IMR-90 (cell line): Measurements from ENCODE around the gene FXYD6. TPM values are rescaled to one million over a fixed set of nuclear protein-coding genes. Genes with fewer than 3 reads are reported as not detected.

Experiments
- ATAC-seq: fragments of 200-7000 bp; cut with Tn5 transposase; 2 replicates; pipeline ENCODE4 v1.9.1; 2020; ENCODE audit warnings: low read depth, mild to moderate bottlenecking, moderate library complexity
- BruUV-seq: library from RNA; stranded (reverse); fragments of 400-500 nt; replicated peaks from 2 replicates; lab custom pipeline; 2021; lab: Mats Ljungman, UMichigan
- CTCF ChIA-PET: fragments of 300-600 bp; formaldehyde crosslinking; extraction: SDS; loops from one replicate; lab custom pipeline; 2021; ENCODE audit warnings: antibody characterized with exemption; lab: Yijun Ruan, JAX
- POLR2A ChIA-PET: fragments of 300-600 bp; sonication (Branson Sonifier 250); formaldehyde crosslinking; loops from one replicate; lab custom pipeline; 2022; ENCODE audit warnings: antibody characterized with exemption; ENCODE audit not compliant: unreplicated experiment; lab: Charles Lee
- DNase-seq: peaks from one replicate; pipeline ENCODE4 v3.0.0; 2013
- H2AFZ ChIP-seq: replicated peaks from 2 replicates; pipeline ENCODE3; 2013; ENCODE audit warnings: low read length, mild to moderate bottlenecking; ENCODE audit not compliant: poor library complexity
- H2AK5ac ChIP-seq: 2 replicates; pipeline ENCODE4 v1.6.1; 2013; ENCODE audit warnings: low read depth, low read length, inconsistent platforms
- H2AK9ac ChIP-seq: replicated peaks from 2 replicates; pipeline ENCODE3; 2013; ENCODE audit warnings: mild to moderate bottlenecking, low read depth, low read length, moderate library complexity; ENCODE audit not compliant: poor library complexity
- H2BK120ac ChIP-seq: 2 replicates; pipeline ENCODE4 v1.6.1; 2013; ENCODE audit warnings: low read depth, low read length, inconsistent platforms
- H2BK15ac ChIP-seq: 3 replicates; pipeline ENCODE4 v1.6.1; 2013; ENCODE audit warnings: low read depth, low read length, inconsistent platforms
- H2BK20ac ChIP-seq: 2 replicates; pipeline ENCODE4 v1.6.1; 2013; ENCODE audit warnings: low read depth, mild to moderate bottlenecking, inconsistent platforms, low read length, moderate library complexity
- H2BK5ac ChIP-seq: 2 replicates; pipeline ENCODE4 v1.6.1; 2013; ENCODE audit warnings: mild to moderate bottlenecking, low read depth, low read length, inconsistent platforms; ENCODE audit not compliant: poor library complexity, severe bottlenecking
- H3K14ac ChIP-seq: replicated peaks from 2 replicates; pipeline ENCODE4 v1.6.1; 2013; ENCODE audit warnings: low read depth, low read length, inconsistent platforms
- H3K18ac ChIP-seq: 2 replicates; pipeline ENCODE4 v1.6.1; 2013; ENCODE audit warnings: low read depth, low read length, control low read depth
- H3K23ac ChIP-seq: 2 replicates; pipeline ENCODE4 v1.6.1; 2013; ENCODE audit warnings: low read depth, low read length, inconsistent platforms
- H3K27ac ChIP-seq: 2 replicates; pipeline ENCODE4 v1.5.1; 2013; ENCODE audit warnings: mild to moderate bottlenecking, control low read depth, low read length; ENCODE audit not compliant: insufficient read depth
- H3K27me3 ChIP-seq: 2 replicates; pipeline ENCODE4 v1.6.1; 2013; ENCODE audit warnings: low read length; ENCODE audit not compliant: control insufficient read depth, insufficient read depth
- H3K36me3 ChIP-seq: 2 replicates; pipeline ENCODE4 v1.6.1; 2013; ENCODE audit warnings: low read length, mixed read lengths; ENCODE audit not compliant: control insufficient read depth, insufficient read depth
- H3K4ac ChIP-seq: 2 replicates; pipeline ENCODE4 v1.6.1; 2013; ENCODE audit warnings: low read depth, low read length, inconsistent platforms
- H3K4me1 ChIP-seq: 2 replicates; pipeline ENCODE4 v1.6.1; 2013; ENCODE audit warnings: low read length, mixed read lengths; ENCODE audit not compliant: control insufficient read depth, insufficient read depth
- H3K4me2 ChIP-seq: 2 replicates; pipeline ENCODE4 v1.6.1; 2013; ENCODE audit warnings: low read depth, mild to moderate bottlenecking, control low read depth, low read length, moderate library complexity
- H3K4me3 ChIP-seq: 2 replicates; pipeline ENCODE4 v1.5.1; 2013; ENCODE audit warnings: low read depth, mild to moderate bottlenecking, control low read depth, low read length, moderate library complexity; ENCODE audit not compliant: insufficient read depth
- H3K56ac ChIP-seq: 2 replicates; pipeline ENCODE4 v1.6.1; 2013; ENCODE audit warnings: low read length, inconsistent platforms; ENCODE audit not compliant: insufficient read depth; ENCODE audit errors: extremely low read depth
- H3K79me1 ChIP-seq, 2 experiments: 2 replicates each; pipeline ENCODE4 v1.6.1; 2013; ENCODE audit warnings: low read length in 2 of 2, inconsistent platforms in 1 of 2, low read depth in 1 of 2
- H3K9ac ChIP-seq: 2 replicates; pipeline ENCODE4 v1.6.1; 2013; ENCODE audit warnings: low read depth, low read length, control low read depth
- H3K9me1 ChIP-seq: 2 replicates; pipeline ENCODE4 v1.6.1; 2013; ENCODE audit warnings: low read length, inconsistent platforms; ENCODE audit not compliant: insufficient read depth
- H3K9me3 ChIP-seq: 2 replicates; pipeline ENCODE4 v1.6.1; 2013; ENCODE audit warnings: low read length; ENCODE audit not compliant: control insufficient read depth, insufficient read depth
- H4K20me1 ChIP-seq: 2 replicates; pipeline ENCODE4 v1.6.1; 2013; ENCODE audit warnings: low read length, inconsistent platforms; ENCODE audit not compliant: insufficient read depth
- H4K5ac ChIP-seq: 2 replicates; pipeline ENCODE4 v1.6.1; 2013; ENCODE audit warnings: mild to moderate bottlenecking, low read depth, low read length, control low read depth
- H4K8ac ChIP-seq, 2 experiments: 2 replicates each; pipeline ENCODE4 v1.6.1; 2013; ENCODE audit warnings: low read depth in 2 of 2, low read length in 2 of 2, control low read depth in 1 of 2, inconsistent platforms in 1 of 2
- H4K91ac ChIP-seq: 2 replicates; pipeline ENCODE4 v1.6.1; 2013; ENCODE audit warnings: low read depth, low read length, inconsistent platforms; ENCODE audit not compliant: insufficient read depth
- BHLHE40 ChIP-seq: fragments of 150-350 bp; IDR thresholded peaks from 2 replicates; pipeline ENCODE4 v1.6.1; 2016; ENCODE audit warnings: mild to moderate bottlenecking, low read depth, low read length
- CEBPB ChIP-seq: IDR thresholded peaks from 2 replicates; pipeline ENCODE4 v1.6.1; 2012; ENCODE audit warnings: low read depth, low read length, improper control_type of control experiment
- CHD1 ChIP-seq: IDR thresholded peaks from 2 replicates; pipeline ENCODE4 v1.6.1; 2012; ENCODE audit warnings: low read depth, low read length, improper control_type of control experiment
- CTCF ChIP-seq: conservative IDR thresholded peaks from 2 replicates; pipeline ENCODE4 v1.5.1; 2012; ENCODE audit warnings: mild to moderate bottlenecking, low read depth, low read length, improper control_type of control experiment
- ELK1 ChIP-seq: fragments of 150-350 bp; IDR thresholded peaks from 2 replicates; pipeline ENCODE4 v1.6.1; 2016; ENCODE audit warnings: low read depth, mild to moderate bottlenecking, low read length, moderate library complexity, borderline replicate concordance
- MAFK ChIP-seq: IDR thresholded peaks from 2 replicates; pipeline ENCODE4 v1.6.1; 2012; ENCODE audit warnings: low read depth, low read length, improper control_type of control experiment
- MAZ ChIP-seq: IDR thresholded peaks from 2 replicates; pipeline ENCODE4 v1.6.1; 2012; ENCODE audit warnings: low read depth, mild to moderate bottlenecking, low read length, improper control_type of control experiment, moderate library complexity, borderline replicate concordance
- MXI1 ChIP-seq: IDR thresholded peaks from 2 replicates; pipeline ENCODE4 v1.6.1; 2012; ENCODE audit warnings: low read depth, mild to moderate bottlenecking, low read length, moderate library complexity, borderline replicate concordance
- NFE2L2 ChIP-seq: fragments of 150-350 bp; IDR thresholded peaks from 2 replicates; pipeline ENCODE4 v1.6.1; 2016; ENCODE audit warnings: low read depth, mild to moderate bottlenecking, low read length
- POLR2A ChIP-seq: IDR thresholded peaks from 2 replicates; pipeline ENCODE4 v1.6.1; 2012; ENCODE audit warnings: mild to moderate bottlenecking, low read depth, low read length
- RAD21 ChIP-seq: IDR thresholded peaks from 2 replicates; pipeline ENCODE4 v1.6.1; 2012; ENCODE audit warnings: low read length, improper control_type of control experiment
- RCOR1 ChIP-seq: IDR thresholded peaks from 2 replicates; pipeline ENCODE4 v1.6.1; 2012; ENCODE audit warnings: mild to moderate bottlenecking, low read length, improper control_type of control experiment; ENCODE audit not compliant: insufficient replicate concordance
- SMC3 ChIP-seq: fragments of 150-350 bp; IDR thresholded peaks from 2 replicates; pipeline ENCODE4 v1.6.1; 2016; ENCODE audit warnings: low read depth, mild to moderate bottlenecking, antibody characterized with exemption, low read length, moderate library complexity
- USF2 ChIP-seq: fragments of 150-350 bp; IDR thresholded peaks from 2 replicates; pipeline ENCODE4 v1.6.1; 2017; ENCODE audit warnings: mild to moderate bottlenecking, antibody characterized with exemption, low read length, low read depth
- WGBS, 2 experiments: methylation state at CpG; one replicate each; pipeline versions ENCODE4 v1.1.5 to v1.1.7; 2013; ENCODE audit warnings: missing lambda C conversion rate in 2 of 2; ENCODE audit not compliant: insufficient read length in 1 of 2; ENCODE audit errors: extremely low coverage in 2 of 2; 5-methylcytosine and 5-hydroxymethylcytosine counted together
- dilution Hi-C: fragments of 300-500 bp; cut with HindIII; formaldehyde crosslinking; loops from one replicate; pipeline ENCODE4 v1.14.3; 2018; ENCODE audit warnings: low sequenced_read_pairs; ENCODE audit not compliant: unreplicated experiment
- in situ Hi-C: fragments of 300-500 bp; cut with MboI; formaldehyde crosslinking; loops from 3 replicates; pipeline ENCODE4 v1.14.3; 2019; ENCODE audit warnings: low sequenced_read_pairs, inconsistent platforms, mixed read lengths
- intact Hi-C: fragments of 100-400 bp; cut with micrococcal nuclease; formaldehyde crosslinking; loops from 2 replicates; pipeline ENCODE4 v1.10.0; 2022
- polyA plus RNA-seq, 3 experiments: library from polyadenylated mRNA; depleted of rRNA; stranded (reverse); fragments of >200 nt; gene quantifications; 2 replicates each; pipeline ENCODE4 v1.2.3, GENCODE V29; 2012; ENCODE audit warnings: low replicate concordance in 1 of 3
- total RNA-seq: library from RNA; depleted of rRNA; stranded (reverse); fragments of >200 nt; gene quantifications from 2 replicates; pipeline ENCODE4 v1.2.3, GENCODE V29; 2012

FXYD6 gene
- total and polyA plus RNA-seq, 2 of the 4 experiments (the other 2 are of a cell fraction) = 0.32 TPM; not detected in 1

- no peak overlapping the region for H2BK20ac ChIP-seq
- no peak overlapping the region for H2AK5ac ChIP-seq
- no peaks in the 10 kb centered on the region for H3K9me1 ChIP-seq
- H2AFZ ChIP-seq = no peak overlapping the region
- no peak overlapping the region for H3K14ac ChIP-seq
- no peak for TF ChIP-seq RAD21
- TF ChIP-seq CEBPB = no peak
- no peak for TF ChIP-seq RCOR1
- TF ChIP-seq CTCF = no peak
- no peak for TF ChIP-seq MAZ
- TF ChIP-seq ELK1 = no peak
- no peak for TF ChIP-seq CHD1
- no peak for TF ChIP-seq SMC3
- TF ChIP-seq BHLHE40 = no peak
- no peak for TF ChIP-seq NFE2L2
- TF ChIP-seq MXI1 = no peak
- no peak for TF ChIP-seq MAFK
- TF ChIP-seq USF2 = no peak
- TF ChIP-seq POLR2A = no peak
- no peak overlapping the region for H2BK5ac ChIP-seq
- no peak overlapping the region for H3K4ac ChIP-seq
- H3K18ac ChIP-seq = no peak overlapping the region
- H3K4me1 ChIP-seq = no peaks in the 10 kb centered on the region
- intact Hi-C loops (no loop called here), in situ Hi-C loops (loop anchor here (10.0 kb wide), 1 partner anchor 364 kb away; no protein-coding TSS in a partner anchor), dilution Hi-C loops (no loop called here)
- H3K9ac ChIP-seq = no peak overlapping the region
- H4K20me1 ChIP-seq = no peaks in the 10 kb centered on the region
- CTCF ChIA-PET = interaction anchor here (2.3 to 3.2 kb wide), 2 partner anchors 10 to 138 kb away, joined by 8 to 23 read pairs; no protein-coding TSS in a partner anchor
- no peak overlapping the region for H3K4me2 ChIP-seq
- no peaks in the 10 kb centered on the region for H3K79me1 ChIP-seq
- no peaks in the 10 kb centered on the region for H3K9me3 ChIP-seq
- H4K8ac ChIP-seq = no peak overlapping the region
- peaks cover 20% of the 10 kb centered on the region for H3K27me3 ChIP-seq
- H3K27ac ChIP-seq = no peak overlapping the region
- POLR2A ChIA-PET = no interaction called here
- WGBS, 2 experiments = 77% methylated on average over 6 of the region's 12 CpGs; no CpG with 5 or more reads in 1 of the 2 experiments
- no peak overlapping the region for H2BK15ac ChIP-seq
- H3K36me3 ChIP-seq = no peaks in the 10 kb centered on the region
- no peak overlapping the region for H3K56ac ChIP-seq
- no peak overlapping the region for H2BK120ac ChIP-seq
- BruUV-seq = no TSS peak
- no peak overlapping the region for H3K4me3 ChIP-seq
- no peak overlapping the region for H4K91ac ChIP-seq
- no peak for DNase-seq
- no peak for ATAC-seq
- no peak overlapping the region for H4K5ac ChIP-seq
- H2AK9ac ChIP-seq = no peak overlapping the region
- no peak overlapping the region for H3K23ac ChIP-seq
These were observed 67.7 kb downstream of the FXYD6 start for GRCh38 chr11:117808784-117809183.
